Natural killer cell (primary cell): ENCODE results near the gene NOL6. TPM values are rescaled to one million over a fixed set of nuclear protein-coding genes. Genes with fewer than 3 reads are reported as not detected.
"Not testable (repeated sequence)": the region's sequence is repeated elsewhere in the genome, so short reads cannot be mapped to it uniquely, and the experiment has no call there.

ENCODE experiments used
- ATAC-seq, 3 donors: fragments of 150-1000 bp in 2 of 3; fragments of 200-7000 bp in 1 of 3; cut with Tn5 transposase; 1 replicate in 1 of 3; 2 replicates in 2 of 3; pipeline ENCODE4 v1.10.0; 2021; ENCODE audit warnings: mild to moderate bottlenecking in 2 of 3, moderate library complexity in 2 of 3
- DNase-seq, 2 donors: peaks; one replicate each; pipeline versions ENCODE4 v3.0.0 to v3.0.0-alpha.2; 2013 to 2021; ENCODE audit warnings: mixed read lengths in 1 of 2
- H3K27ac ChIP-seq: one replicate; pipeline ENCODE4 v1.5.1; 2013; ENCODE audit warnings: mild to moderate bottlenecking, low read length
- H3K27me3 ChIP-seq: one replicate; pipeline ENCODE4 v1.6.1; 2013; ENCODE audit warnings: low read length; ENCODE audit not compliant: control insufficient read depth, insufficient read depth
- H3K36me3 ChIP-seq: one replicate; pipeline ENCODE4 v1.6.1; 2013; ENCODE audit warnings: low read length; ENCODE audit not compliant: control insufficient read depth, insufficient read depth
- H3K4me1 ChIP-seq: one replicate; pipeline ENCODE4 v1.6.1; 2013; ENCODE audit warnings: low read length; ENCODE audit not compliant: control insufficient read depth, insufficient read depth
- H3K4me3 ChIP-seq: one replicate; pipeline ENCODE4 v1.5.1; 2013; ENCODE audit warnings: low read length
- H3K9me3 ChIP-seq: one replicate; pipeline ENCODE4 v1.6.1; 2013; ENCODE audit warnings: low read length; ENCODE audit not compliant: control insufficient read depth, insufficient read depth
- H3K27ac Mint-ChIP-seq, 2 donors: one replicate each; pipeline ENCODE4 v1.8.0; 2022; ENCODE audit warnings: mild to moderate bottlenecking in 2 of 2, mixed read lengths in 2 of 2, moderate library complexity in 1 of 2
- H3K27me3 Mint-ChIP-seq, 2 donors: one replicate each; pipeline ENCODE4 v1.8.0; 2022; ENCODE audit warnings: low read depth in 2 of 2, mixed read lengths in 2 of 2
- H3K36me3 Mint-ChIP-seq: one replicate; pipeline ENCODE4 v1.8.0; 2022; ENCODE audit warnings: mixed read lengths
- H3K4me1 Mint-ChIP-seq, 2 donors: one replicate each; pipeline ENCODE4 v1.8.0; 2022; ENCODE audit warnings: mixed read lengths in 2 of 2
- H3K4me3 Mint-ChIP-seq: one replicate; pipeline ENCODE4 v1.8.0; 2022; ENCODE audit warnings: mild to moderate bottlenecking, moderate library complexity, mixed read lengths
- H3K9me3 Mint-ChIP-seq, 2 donors: one replicate each; pipeline ENCODE4 v1.8.0; 2022; ENCODE audit warnings: mixed read lengths in 2 of 2
- CTCF ChIP-seq: fragments of 200-600 bp; IDR thresholded peaks from one replicate; pipeline ENCODE4 v1.8.0; 2022; ENCODE audit warnings: antibody characterized with exemption
- WGBS: methylation state at CpG from one replicate; pipeline ENCODE4 v1.1.7; 2013; ENCODE audit warnings: missing lambda C conversion rate; ENCODE audit not compliant: insufficient coverage; 5-methylcytosine and 5-hydroxymethylcytosine counted together
- intact Hi-C: fragments of 100-400 bp; cut with micrococcal nuclease; formaldehyde crosslinking; loops from one replicate; pipeline ENCODE4 v1.14.2; 2022
- total RNA-seq, 4 donors: library from RNA; stranded (reverse); fragments of 120-200 nt in 1 of 4; gene quantifications; one replicate each; pipeline versions ENCODE4 v1.2.3 to v1.2.4, GENCODE V29; 2013 to 2022

The NOL6 gene
- total RNA-seq, 3 donors from 2014 or later (not counting 1 experiment from before 2014, with no cell fraction given) = 34.2 to 42.2 (median 38.2) TPM

DNA sequence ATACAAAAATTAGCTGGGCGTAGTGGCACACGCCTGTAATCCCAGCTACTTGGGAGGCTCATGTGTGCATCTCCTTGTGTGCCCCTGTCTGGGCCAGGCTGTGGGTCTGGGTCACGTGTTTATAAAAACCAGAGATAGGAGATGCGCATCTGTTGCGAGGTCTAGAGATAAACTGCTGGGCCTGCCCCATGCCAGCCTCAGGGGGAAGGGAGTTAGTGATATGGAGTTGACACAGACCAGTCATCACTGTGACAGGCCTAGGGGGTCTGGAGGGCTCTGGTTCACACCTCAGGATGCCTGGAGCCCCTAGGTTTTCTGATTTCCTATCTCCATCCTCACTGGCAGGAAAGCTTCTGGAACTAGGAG is 19.1 kb downstream of the NOL6 start:
- intact Hi-C loops, H3K36me3 ChIP-seq, DNase-seq, H3K9me3 Mint-ChIP-seq, H3K36me3 Mint-ChIP-seq, H3K4me3 Mint-ChIP-seq, H3K9me3 ChIP-seq, H3K4me3 ChIP-seq, H3K27ac ChIP-seq, H3K27ac Mint-ChIP-seq, H3K27me3 Mint-ChIP-seq, H3K4me1 Mint-ChIP-seq, H3K27me3 ChIP-seq: not testable (repeated sequence)
- WGBS = 90% methylated on average over 5 of the region's 5 CpGs
- H3K4me1 ChIP-seq = peaks cover 25% of the 10 kb centered on the region
- peak in 1 of 3 donors; percentile 40 for ATAC-seq

GRCh38 chr9:33453999-33454660 is 19.6 kb downstream of the NOL6 start:
- no peak overlapping the region for H3K27ac ChIP-seq

GRCh38 chr9:33453286-33453860 is 20.4 kb downstream of the NOL6 start:
- Histone ChIP-seq H3K27ac (no peak overlapping the region), H3K36me3 (no peaks in the 10 kb centered on the region), H3K4me1 (peaks cover 24% of the 10 kb centered on the region), H3K9me3 (no peaks in the 10 kb centered on the region), H3K4me3 (no peak overlapping the region), H3K27me3 (no peaks in the 10 kb centered on the region)
- ATAC-seq = no peak
- Mint-ChIP-seq H3K27ac (no peak overlapping the region), H3K27me3 (no peaks in the 10 kb centered on the region), H3K36me3 (no peaks in the 10 kb centered on the region), H3K9me3 (no peaks in the 10 kb centered on the region), H3K4me1 (peaks cover 4 to 5% of the 10 kb centered on the region in 2 donors), H3K4me3 (no peak overlapping the region)
- peak in 1 of 2 donors; percentile 25 for DNase-seq
- 89% methylated on average over 2 of the region's 3 CpGs for WGBS
- TF ChIP-seq CTCF = no peak
- intact Hi-C loops = no loop called here

More at GRCh38 chr9:33453999-33454660, 19.6 kb downstream of the NOL6 start:
- 82% methylated on average over 11 of the region's 11 CpGs for WGBS
- H3K4me1 ChIP-seq = peaks cover 25% of the 10 kb centered on the region
- H3K36me3 Mint-ChIP-seq = no peaks in the 10 kb centered on the region
- H3K9me3 Mint-ChIP-seq = no peaks in the 10 kb centered on the region
- no peak overlapping the region for H3K4me3 ChIP-seq
- DNase-seq (no peak), ATAC-seq (no peak)
- H3K27me3 Mint-ChIP-seq = no peaks in the 10 kb centered on the region
- no peaks in the 10 kb centered on the region for H3K27me3 ChIP-seq
- intact Hi-C loops = no loop called here
- no peak for TF ChIP-seq CTCF
- no peak overlapping the region for H3K4me3 Mint-ChIP-seq
- no peaks in the 10 kb centered on the region for H3K36me3 ChIP-seq
- H3K27ac Mint-ChIP-seq = no peak overlapping the region
- H3K9me3 ChIP-seq = no peaks in the 10 kb centered on the region
- H3K4me1 Mint-ChIP-seq = peaks cover 4 to 5% of the 10 kb centered on the region in 2 donors

- ATAC-seq (peak in 2 of 3 donors; percentile 58 to 61), DNase-seq (peak in 1 of 2 donors; percentile 68)
- no peaks in the 10 kb centered on the region for H3K36me3 ChIP-seq
- no peaks in the 10 kb centered on the region for H3K27me3 Mint-ChIP-seq
- H3K27ac Mint-ChIP-seq = no peak overlapping the region
- H3K4me1 ChIP-seq = peaks cover 24% of the 10 kb centered on the region
- peaks cover 4 to 7% of the 10 kb centered on the region in 2 donors for H3K4me1 Mint-ChIP-seq
- H3K9me3 Mint-ChIP-seq = no peaks in the 10 kb centered on the region
- H3K4me3 Mint-ChIP-seq = no peak overlapping the region
- no peaks in the 10 kb centered on the region for H3K36me3 Mint-ChIP-seq
- intact Hi-C loops = no loop called here
- H3K27ac ChIP-seq = no peak overlapping the region
- H3K9me3 ChIP-seq = no peaks in the 10 kb centered on the region
- 34% methylated on average over 7 of the region's 7 CpGs for WGBS
- no peaks in the 10 kb centered on the region for H3K27me3 ChIP-seq
- TF ChIP-seq CTCF = peak; percentile 36
- H3K4me3 ChIP-seq = no peak overlapping the region
Observed at GRCh38 chr9:33452828-33453271, 20.9 kb downstream of the NOL6 start.
